ENCODE measurements around the gene SERPINE1.

The SERPINE1 gene

GRCh38 chr7:101170617-101171441, 43.9 kb downstream of the SERPINE1 start:
- no peak for DNase-seq (ENCODE audit: low read depth)

GRCh38 chr7:101171442-101171837, 44.5 kb downstream of the SERPINE1 start:
- DNase-seq (ENCODE audit: low read depth), result no peak

GRCh38 chr7:101172005-101172853, 45.3 kb downstream of the SERPINE1 start:
- no peak for DNase-seq (ENCODE audit: low read depth)

- DNase-seq (ENCODE audit: low read depth), result no peak
These were observed 46.2 kb downstream of the SERPINE1 start for GRCh38 chr7:101172854-101173751.

- DNase-seq (ENCODE audit: low read depth), result no peak
These were observed 46.9 kb downstream of the SERPINE1 start for GRCh38 chr7:101173752-101174244.

- DNase-seq (ENCODE audit: low read depth), result no peak
These were observed 47.5 kb downstream of the SERPINE1 start for GRCh38 chr7:101174322-101174854.

- no peak for DNase-seq (ENCODE audit: low read depth)
These were observed 48.8 kb downstream of the SERPINE1 start for GRCh38 chr7:101175664-101176063.

- no peak for DNase-seq (ENCODE audit: low read depth)
These were observed 50.7 kb downstream of the SERPINE1 start for GRCh38 chr7:101177644-101178043.

GRCh38 chr7:101179117-101179516, 52.2 kb downstream of the SERPINE1 start:
- no peak for DNase-seq (ENCODE audit: low read depth)

GRCh38 chr7:101179713-101180112, 52.8 kb downstream of the SERPINE1 start:
- no peak for DNase-seq (ENCODE audit: low read depth)

- DNase-seq (ENCODE audit: low read depth), result no peak
These were observed 53.3 kb downstream of the SERPINE1 start, which contains the start of gene NAT16 for GRCh38 chr7:101180130-101180755. TSS of gene NAT16 (minus strand) at chr7:101180293. CDS start at chr7:101174807, 5,486 bp downstream.

GRCh38 chr7:101185258-101185839, 58.4 kb downstream of the SERPINE1 start:
- DNase-seq (ENCODE audit: low read depth), result no peak

GRCh38 chr7:101186194-101186593, 59.3 kb downstream of the SERPINE1 start:
- DNase-seq (ENCODE audit: low read depth), result no peak

- DNase-seq (ENCODE audit: low read depth), result no peak
These were observed 60.0 kb downstream of the SERPINE1 start for GRCh38 chr7:101186844-101187428.

Measured in stimulated activated CD8-positive, alpha-beta memory T cell treated with anti-CD3 and anti-CD28 coated beads, Interleukin-15, amount 100 ng/mL, for 24 hours (primary cell).